ENCODE measurements around the gene DYNLRB2.

The DYNLRB2 gene

GRCh38 chr16:80540516-80541305 is at the start of gene DYNLRB2:
TSS of gene DYNLRB2 (plus strand) at chr16:80540993. CDS start at chr16:80541077, 84 bp downstream.
- peak; percentile 44 for DNase-seq (ENCODE audit: low read depth)

- DNase-seq (ENCODE audit: low read depth) = no peak
Observed at GRCh38 chr16:80500116-80500859, 40.5 kb upstream of the DYNLRB2 start.

GRCh38 chr16:80500961-80501525 is 39.8 kb upstream of the DYNLRB2 start:
- no peak for DNase-seq (ENCODE audit: low read depth)

GRCh38 chr16:80503107-80503506 is 37.7 kb upstream of the DYNLRB2 start:
- DNase-seq (ENCODE audit: low read depth) = no peak

- no peak for DNase-seq (ENCODE audit: low read depth)
Observed at GRCh38 chr16:80507538-80507937, 33.3 kb upstream of the DYNLRB2 start.

GRCh38 chr16:80509872-80510271 is 30.9 kb upstream of the DYNLRB2 start:
- DNase-seq (ENCODE audit: low read depth) = no peak

GRCh38 chr16:80511824-80512592 is 28.8 kb upstream of the DYNLRB2 start:
- DNase-seq (ENCODE audit: low read depth) = no peak

GRCh38 chr16:80512593-80512853 is 28.3 kb upstream of the DYNLRB2 start:
- no peak for DNase-seq (ENCODE audit: low read depth)

GRCh38 chr16:80515374-80515773 is 25.4 kb upstream of the DYNLRB2 start:
- no peak for DNase-seq (ENCODE audit: low read depth)

GRCh38 chr16:80517846-80518245 is 22.9 kb upstream of the DYNLRB2 start:
- DNase-seq (ENCODE audit: low read depth) = no peak

GRCh38 chr16:80518436-80518835 is 22.4 kb upstream of the DYNLRB2 start:
- no peak for DNase-seq (ENCODE audit: low read depth)

GRCh38 chr16:80519189-80519588 is 21.6 kb upstream of the DYNLRB2 start:
- DNase-seq (ENCODE audit: low read depth) = no peak

GRCh38 chr16:80525420-80525819 is 15.4 kb upstream of the DYNLRB2 start:
- no peak for DNase-seq (ENCODE audit: low read depth)

- DNase-seq (ENCODE audit: low read depth) = peak; percentile 13
Observed at GRCh38 chr16:80526418-80527061, 14.3 kb upstream of the DYNLRB2 start.

GRCh38 chr16:80527297-80527696 is 13.5 kb upstream of the DYNLRB2 start:
- no peak for DNase-seq (ENCODE audit: low read depth)

GRCh38 chr16:80530479-80530878 is 10.3 kb upstream of the DYNLRB2 start:
- no peak for DNase-seq (ENCODE audit: low read depth)

GRCh38 chr16:80536238-80536637 is 4.6 kb upstream of the DYNLRB2 start:
- DNase-seq (ENCODE audit: low read depth) = no peak

- no peak for DNase-seq (ENCODE audit: low read depth)
Observed at GRCh38 chr16:80541306-80541694, 507 bp downstream of the DYNLRB2 start.

GRCh38 chr16:80543162-80543561 is 2.4 kb downstream of the DYNLRB2 start:
- no peak for DNase-seq (ENCODE audit: low read depth)

GRCh38 chr16:80544326-80544725 is 3.5 kb downstream of the DYNLRB2 start:
- DNase-seq (ENCODE audit: low read depth) = no peak

GRCh38 chr16:80546249-80546648 is 5.5 kb downstream of the DYNLRB2 start:
- no peak for DNase-seq (ENCODE audit: low read depth)

GRCh38 chr16:80547145-80547544 is 6.4 kb downstream of the DYNLRB2 start:
- DNase-seq (ENCODE audit: low read depth) = no peak
